ENCODE data around the gene MAP7.
"Not testable (repeated sequence)": the region's sequence is repeated elsewhere in the genome, so short reads cannot be mapped to it uniquely, and the experiment has no call there.

MAP7 gene

DNA sequence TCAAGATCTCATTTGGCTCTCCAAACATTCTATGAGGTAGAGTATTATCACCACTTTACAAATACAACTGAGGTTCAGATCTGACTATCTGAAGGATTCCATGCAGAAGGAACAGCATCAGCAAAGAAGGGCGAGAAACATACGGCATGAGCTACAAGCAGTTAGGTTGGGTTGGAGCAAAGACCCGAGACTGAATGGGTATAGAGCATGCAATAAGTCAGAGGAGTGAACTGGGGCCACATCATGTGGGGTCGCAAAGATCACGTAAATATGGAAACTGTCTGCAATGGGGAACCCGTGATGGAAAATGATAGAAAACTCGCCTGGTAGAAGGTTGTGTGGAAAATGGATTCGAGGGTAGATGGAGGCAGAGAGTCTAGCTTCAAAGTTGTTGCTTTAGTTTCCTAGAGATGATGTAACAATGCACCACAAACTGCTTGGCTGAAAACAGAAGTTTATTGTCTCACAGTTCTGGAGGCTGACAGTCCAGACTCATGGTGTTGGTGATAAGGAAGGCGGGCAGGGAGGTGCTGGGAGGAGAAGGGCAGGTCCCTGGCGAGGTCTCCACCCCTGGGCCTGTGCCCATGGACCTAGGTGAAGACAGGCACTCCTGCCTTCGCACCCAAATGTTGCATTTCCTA lies 216.3 kb downstream of the MAP7 start:
- ATAC-seq = no peak
- H3K27ac Mint-ChIP-seq = no peak overlapping the region
- H3K27me3 Mint-ChIP-seq = no peaks in the 10 kb centered on the region

GRCh38 chr6:136331461-136331860 lies 218.8 kb downstream of the MAP7 start:
- H3K4me3 Mint-ChIP-seq = no peak overlapping the region
- no peaks in the 10 kb centered on the region for H3K27me3 Mint-ChIP-seq
- DNase-seq (no peak), ATAC-seq (no peak)
- H3K4me1 Mint-ChIP-seq = no peaks in the 10 kb centered on the region
- H3K9me3 Mint-ChIP-seq = no peaks in the 10 kb centered on the region
- H3K27ac Mint-ChIP-seq = no peak overlapping the region

More for the DNA sequence above, 216.3 kb downstream of the MAP7 start:
- no peak overlapping the region for H3K4me3 Mint-ChIP-seq
- no peaks in the 10 kb centered on the region for H3K4me1 Mint-ChIP-seq
- H3K9me3 Mint-ChIP-seq = no peaks in the 10 kb centered on the region
- no peak for DNase-seq

- Mint-ChIP-seq H3K4me3 (no peak overlapping the region), H3K4me1 (no peaks in the 10 kb centered on the region), H3K9me3 (no peaks in the 10 kb centered on the region), H3K27me3 (no peaks in the 10 kb centered on the region), H3K27ac (no peak overlapping the region)
- no peak for ATAC-seq
- DNase-seq = no peak
These were observed 219.6 kb downstream of the MAP7 start for GRCh38 chr6:136330634-136331033.

DNA sequence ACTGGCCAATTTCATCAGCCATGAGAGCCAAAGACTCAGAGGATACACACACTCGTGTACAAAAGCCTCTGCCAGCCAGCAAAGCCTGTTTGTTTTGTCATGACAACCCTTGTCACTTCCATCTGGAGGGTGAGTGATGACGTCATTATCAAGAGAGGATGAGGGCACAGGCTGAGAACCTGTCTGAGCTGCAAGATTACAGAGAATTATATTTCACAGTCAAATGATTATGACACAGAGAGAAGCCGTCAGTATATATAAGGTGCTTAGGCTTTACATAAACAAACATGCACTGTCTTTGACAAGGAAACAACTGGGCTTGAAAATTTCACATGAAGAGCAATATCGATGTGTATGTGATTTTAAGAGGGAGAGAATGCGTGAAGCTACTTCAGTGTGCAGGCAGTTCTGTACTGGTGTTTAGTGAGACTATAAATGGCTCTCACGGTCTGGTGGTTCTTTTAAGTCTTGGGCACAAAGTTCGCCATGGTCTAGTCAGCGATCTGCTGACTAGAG lies 224.1 kb downstream of the MAP7 start:
- ATAC-seq (no peak), DNase-seq (no peak)
- Mint-ChIP-seq H3K4me3 (no peak overlapping the region), H3K4me1 (no peaks in the 10 kb centered on the region), H3K27ac (no peak overlapping the region), H3K9me3 (no peaks in the 10 kb centered on the region), H3K27me3 (no peaks in the 10 kb centered on the region)

DNA sequence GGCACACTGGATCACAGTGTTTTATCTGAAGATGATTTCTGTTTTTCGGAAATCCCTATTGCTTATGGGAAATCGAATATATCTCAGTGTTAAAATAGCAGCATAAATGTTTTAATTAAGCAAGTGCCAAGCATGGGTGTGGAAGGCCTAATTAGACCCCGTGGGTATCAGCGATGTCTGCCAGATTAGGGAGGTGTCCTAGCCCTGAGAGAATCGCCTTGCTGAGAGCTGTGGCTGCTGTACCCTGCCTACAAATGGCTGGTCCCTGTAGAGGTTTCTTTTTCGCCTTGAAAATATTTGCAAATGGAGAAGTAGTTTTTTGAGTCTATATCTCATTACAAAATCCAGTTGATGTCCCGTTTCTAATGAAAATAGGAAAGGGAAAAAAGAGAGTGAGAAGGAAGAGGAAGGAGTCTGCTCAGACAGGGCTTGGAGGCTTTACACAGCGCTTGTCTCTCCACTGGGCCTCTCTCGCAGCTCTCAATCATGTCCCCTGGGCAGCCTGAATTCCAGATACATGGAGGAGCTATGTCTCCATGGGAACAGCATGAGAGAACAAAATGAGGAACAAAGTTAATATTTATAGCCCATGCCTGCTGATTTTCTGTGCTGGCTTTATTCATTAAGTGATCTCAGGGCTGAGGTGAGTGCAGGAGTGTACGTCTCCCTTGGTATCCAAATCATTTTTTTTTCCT lies 225.4 kb downstream of the MAP7 start:
- no peak for DNase-seq
- Mint-ChIP-seq H3K4me3 (no peak overlapping the region), H3K27me3 (no peaks in the 10 kb centered on the region), H3K27ac (no peak overlapping the region), H3K9me3 (no peaks in the 10 kb centered on the region), H3K4me1 (no peaks in the 10 kb centered on the region)
- ATAC-seq = no peak

DNA sequence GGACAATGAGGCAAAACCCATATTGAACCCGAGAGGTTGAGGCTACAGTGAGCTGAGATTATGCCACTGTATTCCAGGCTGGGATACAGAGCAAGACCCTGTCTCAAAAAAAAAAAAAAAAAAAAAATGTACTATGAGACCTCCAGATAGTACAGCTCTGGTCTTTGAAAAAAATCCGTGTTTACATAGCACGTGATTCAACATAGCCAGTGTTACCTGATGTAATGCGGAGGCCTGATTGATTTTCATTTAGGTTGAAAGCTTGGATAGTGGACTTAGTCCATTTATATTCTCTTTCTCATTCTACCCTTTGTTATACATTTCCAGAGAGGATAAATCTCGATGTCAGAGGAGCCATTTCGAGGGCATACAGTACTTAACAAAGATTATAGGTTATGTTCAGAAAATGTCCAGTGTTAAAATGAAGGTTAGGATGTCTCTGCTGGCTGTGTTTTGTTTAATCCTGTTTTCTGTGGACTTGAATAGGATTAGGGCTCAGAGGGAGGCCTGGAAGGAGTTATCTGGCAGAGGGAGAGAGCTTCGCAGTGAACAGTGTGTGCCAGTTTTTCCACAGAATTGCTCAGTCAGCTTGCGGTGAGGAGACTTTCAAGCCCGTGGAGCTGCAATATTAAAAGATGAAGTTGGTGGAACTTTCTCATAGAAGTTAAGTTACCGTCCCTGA lies 226.7 kb downstream of the MAP7 start:
- Mint-ChIP-seq H3K4me1 (no peaks in the 10 kb centered on the region), H3K27me3 (no peaks in the 10 kb centered on the region), H3K27ac (no peak overlapping the region), H3K9me3 (no peaks in the 10 kb centered on the region), H3K4me3 (no peak overlapping the region)
- no peak for DNase-seq
- no peak for ATAC-seq

DNA sequence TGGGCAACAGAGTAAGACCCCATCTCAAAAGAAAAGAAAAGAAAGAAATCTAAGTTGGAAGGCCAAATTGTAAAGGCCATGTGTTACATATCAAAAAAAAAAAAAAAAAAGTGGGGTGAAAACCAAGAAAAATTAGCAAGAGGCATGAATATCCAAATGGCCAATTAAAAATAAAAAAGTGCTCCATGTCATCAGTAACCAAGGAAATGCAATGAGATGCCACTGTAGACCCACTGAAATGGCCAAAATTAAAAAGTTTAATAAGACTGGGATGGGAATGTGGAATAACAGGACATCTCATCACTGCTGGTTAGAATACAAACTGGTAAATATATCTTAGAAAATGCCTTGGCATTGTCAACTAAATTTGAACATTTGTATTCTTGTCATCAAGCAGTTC lies 230.5 kb downstream of the MAP7 start:
- Mint-ChIP-seq H3K4me1 (no peaks in the 10 kb centered on the region), H3K4me3 (no peak overlapping the region), H3K9me3 (no peaks in the 10 kb centered on the region), H3K27me3 (no peaks in the 10 kb centered on the region), H3K27ac (no peak overlapping the region)
- no peak for DNase-seq
- no peak for ATAC-seq

GRCh38 chr6:136318676-136319075 lies 231.5 kb downstream of the MAP7 start:
- Mint-ChIP-seq H3K9me3 (no peaks in the 10 kb centered on the region), H3K27me3 (no peaks in the 10 kb centered on the region), H3K4me3 (no peak overlapping the region), H3K4me1 (no peaks in the 10 kb centered on the region), H3K27ac (no peak overlapping the region)
- no peak for ATAC-seq
- DNase-seq = no peak

GRCh38 chr6:136317971-136318370 lies 232.3 kb downstream of the MAP7 start:
- Mint-ChIP-seq H3K4me1 (no peaks in the 10 kb centered on the region), H3K27ac (no peak overlapping the region), H3K27me3 (no peaks in the 10 kb centered on the region), H3K4me3 (no peak overlapping the region), H3K9me3 (no peaks in the 10 kb centered on the region)
- no peak for DNase-seq
- ATAC-seq = no peak

DNA sequence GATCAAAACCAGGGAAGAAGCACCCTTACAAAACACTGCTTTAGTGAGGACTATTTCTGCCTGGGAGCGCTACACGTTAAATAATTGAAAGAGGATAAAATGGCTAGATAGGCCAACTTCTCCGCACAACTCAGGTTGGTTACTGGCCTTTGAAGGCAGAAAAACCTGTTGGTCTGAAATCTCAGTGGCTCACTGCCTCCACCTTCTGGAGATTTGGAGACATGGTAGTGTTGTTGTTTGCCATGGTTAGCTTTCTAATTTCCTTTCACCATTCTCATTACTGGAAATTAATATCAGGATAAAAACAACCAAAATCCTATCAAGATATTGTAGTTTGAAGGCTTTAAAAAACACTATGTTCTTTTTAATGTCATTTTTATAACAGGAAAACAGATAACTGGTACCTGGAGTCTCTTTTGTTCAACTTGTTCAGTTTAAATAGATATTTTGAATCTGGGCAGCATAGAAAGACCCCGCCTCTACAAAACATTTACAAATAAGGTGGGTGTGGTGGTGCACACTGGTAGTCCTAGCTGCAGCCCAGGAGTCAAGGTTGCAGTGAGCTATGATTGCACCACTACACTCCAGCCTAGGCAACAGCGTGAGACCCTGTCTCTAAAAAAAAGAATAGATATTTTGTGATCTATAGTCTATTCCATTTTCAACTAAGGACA lies 233.1 kb downstream of the MAP7 start:
- Mint-ChIP-seq H3K27me3 (no peaks in the 10 kb centered on the region), H3K27ac (no peak overlapping the region), H3K4me1 (no peaks in the 10 kb centered on the region), H3K9me3 (no peaks in the 10 kb centered on the region), H3K4me3 (no peak overlapping the region)
- DNase-seq (peak; percentile 52 to 62), ATAC-seq (peak; percentile 82)

DNA sequence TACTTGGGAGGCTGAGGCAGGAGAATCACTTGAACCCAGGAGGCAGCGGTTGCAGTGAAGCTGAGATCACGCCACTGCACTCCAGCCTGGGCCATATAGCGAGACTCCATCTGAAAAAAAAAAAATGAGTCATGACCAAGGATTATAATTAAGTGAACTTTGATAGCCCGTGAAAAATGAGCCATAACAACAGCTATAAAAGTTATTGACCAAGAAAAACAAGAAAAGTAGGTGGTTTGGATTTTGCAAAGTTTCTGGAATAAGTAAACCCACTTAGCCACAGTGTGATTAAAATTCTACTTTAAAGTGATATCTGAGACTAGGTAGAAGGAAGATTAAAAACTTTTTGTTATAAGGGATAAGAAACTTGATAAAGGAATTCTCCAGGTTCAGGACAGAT lies 234.6 kb downstream of the MAP7 start:
- Mint-ChIP-seq H3K27ac (peak overlapping the region in 1 of 2 donors; percentile 64), H3K4me3 (no peak overlapping the region), H3K27me3 (no peaks in the 10 kb centered on the region), H3K4me1 (no peaks in the 10 kb centered on the region), H3K9me3 (no peaks in the 10 kb centered on the region)
- ATAC-seq (no peak), DNase-seq (no peak)

GRCh38 chr6:136312975-136313374 lies 237.2 kb downstream of the MAP7 start:
- H3K4me3 Mint-ChIP-seq = no peak overlapping the region

GRCh38 chr6:136309729-136310311 lies 240.4 kb downstream of the MAP7 start:
- peak overlapping the region in 1 of 2 donors; percentile 93 for H3K27ac Mint-ChIP-seq
- H3K27me3 Mint-ChIP-seq = no peaks in the 10 kb centered on the region
- no peaks in the 10 kb centered on the region for H3K4me1 Mint-ChIP-seq
- no peak for DNase-seq
- no peak for ATAC-seq
- no peaks in the 10 kb centered on the region for H3K9me3 Mint-ChIP-seq
- H3K4me3 Mint-ChIP-seq = no peak overlapping the region

More at GRCh38 chr6:136312975-136313374, 237.2 kb downstream of the MAP7 start:
- DNase-seq (no peak), ATAC-seq (no peak)
- H3K9me3 Mint-ChIP-seq = no peaks in the 10 kb centered on the region
- H3K27me3 Mint-ChIP-seq = no peaks in the 10 kb centered on the region
- no peaks in the 10 kb centered on the region for H3K4me1 Mint-ChIP-seq
- no peak overlapping the region for H3K27ac Mint-ChIP-seq

DNA sequence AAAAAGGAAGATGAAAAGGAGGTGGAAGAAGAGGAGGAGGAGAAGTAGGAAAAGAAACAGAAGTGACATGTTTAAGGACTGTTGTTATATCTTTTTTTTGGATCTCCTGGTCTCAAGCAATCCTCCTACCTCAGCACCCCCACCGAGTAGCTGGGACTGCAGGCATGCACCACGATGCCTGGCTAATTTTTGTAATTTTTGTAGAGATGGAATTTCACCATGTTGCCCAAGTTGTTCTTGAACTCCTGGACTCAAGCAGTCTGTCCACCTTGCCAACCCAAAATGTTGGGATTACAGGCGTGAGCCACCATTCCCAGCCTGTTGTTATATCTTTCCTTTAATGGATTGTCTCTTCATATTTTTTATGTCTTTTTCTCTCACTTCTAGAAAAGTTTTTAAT lies 241.1 kb downstream of the MAP7 start:
- ATAC-seq (no peak), DNase-seq (no peak)
- no peaks in the 10 kb centered on the region for H3K4me1 Mint-ChIP-seq
- H3K27ac Mint-ChIP-seq = no peak overlapping the region
- no peaks in the 10 kb centered on the region for H3K9me3 Mint-ChIP-seq
- H3K4me3 Mint-ChIP-seq = no peak overlapping the region
- H3K27me3 Mint-ChIP-seq = no peaks in the 10 kb centered on the region

DNA sequence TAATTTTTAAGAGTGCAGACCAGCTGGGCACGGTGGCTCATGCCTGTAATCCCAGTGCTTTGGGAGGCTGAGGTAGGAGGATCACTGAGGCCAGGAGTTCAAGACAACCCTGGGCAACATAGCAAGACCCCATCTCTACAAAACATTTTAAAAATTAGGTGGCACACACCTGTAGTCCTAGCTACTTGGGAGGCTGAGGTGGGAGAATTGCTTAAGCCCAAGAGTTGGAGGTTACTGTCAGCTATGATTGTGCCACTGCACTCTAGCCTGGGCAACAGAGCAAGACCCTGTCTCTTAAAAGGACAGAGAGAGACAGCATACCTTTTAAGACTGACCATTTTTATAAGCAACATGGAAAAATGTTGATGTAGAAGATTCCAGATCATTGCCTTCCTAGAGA lies 241.8 kb downstream of the MAP7 start:
- not testable (repeated sequence) for DNase-seq, H3K4me1 Mint-ChIP-seq, ATAC-seq, H3K27me3 Mint-ChIP-seq, H3K27ac Mint-ChIP-seq, H3K9me3 Mint-ChIP-seq, H3K4me3 Mint-ChIP-seq
